SK-N-SH treated with all-trans-retinoic acid at 6 μM for 48 hours (cell line): ENCODE results near the gene CDC23.

Experiments used
- ATAC-seq: fragments of 200-7000 bp; cut with Tn5 transposase; 3 replicates; pipeline ENCODE4 v1.9.1; 2020; ENCODE audit warnings: mild to moderate bottlenecking, moderate library complexity
- ARNTL ChIP-seq: fragments of 450-650 bp; formaldehyde crosslinking; IDR thresholded peaks from 2 replicates; pipeline ENCODE4 v1.5.0; 2020; ENCODE audit warnings: low read depth, mild to moderate bottlenecking, moderate library complexity, borderline replicate concordance
- BACH2 ChIP-seq: fragments of 250-450 bp; sonication (Bioruptor Pico); IDR thresholded peaks from 2 replicates; pipeline ENCODE4 v1.9.0; 2021; ENCODE audit warnings: mild to moderate bottlenecking, borderline replicate concordance
- CSDC2 ChIP-seq: fragments of 250-450 bp; sonication (Bioruptor Pico); IDR thresholded peaks from 2 replicates; pipeline ENCODE4 v1.5.0; 2020; ENCODE audit warnings: mild to moderate bottlenecking, moderate library complexity
- ESRRG ChIP-seq: fragments of 250-450 bp; sonication (Bioruptor Pico); IDR thresholded peaks from 2 replicates; pipeline ENCODE4 v1.6.1; 2021; ENCODE audit warnings: mild to moderate bottlenecking
- GLIS3 ChIP-seq: fragments of 250-450 bp; sonication (Bioruptor Pico); IDR thresholded peaks from 2 replicates; pipeline ENCODE4 v1.5.0; 2020; ENCODE audit warnings: mild to moderate bottlenecking, moderate library complexity
- OSR1 ChIP-seq: fragments of 250-450 bp; sonication (Bioruptor Pico); IDR thresholded peaks from 2 replicates; pipeline ENCODE4 v1.8.0; 2022; ENCODE audit warnings: moderate library complexity, mild to moderate bottlenecking, inconsistent platforms
- PPARA ChIP-seq: fragments of 250-450 bp; sonication (Bioruptor Pico); IDR thresholded peaks from 2 replicates; pipeline ENCODE4 v1.5.0; 2020; ENCODE audit warnings: mild to moderate bottlenecking, borderline replicate concordance
- RARB ChIP-seq: fragments of 250-450 bp; sonication (Bioruptor Pico); IDR thresholded peaks from 2 replicates; pipeline ENCODE4 v1.8.0; 2021; ENCODE audit warnings: mild to moderate bottlenecking, moderate library complexity
- TCF4 ChIP-seq: fragments of 250-450 bp; sonication (Bioruptor Pico); IDR thresholded peaks from 2 replicates; pipeline ENCODE4 v1.8.0; 2021; ENCODE audit warnings: mild to moderate bottlenecking, moderate library complexity, borderline replicate concordance
- ZC3H10 ChIP-seq: fragments of 250-450 bp; sonication (Bioruptor Pico); IDR thresholded peaks from 2 replicates; pipeline ENCODE4 v1.5.1; 2021; ENCODE audit warnings: mild to moderate bottlenecking, moderate library complexity
- ZFP3 ChIP-seq: fragments of 250-450 bp; sonication (Bioruptor Pico); IDR thresholded peaks from 2 replicates; pipeline ENCODE4 v1.5.0; 2020; ENCODE audit warnings: mild to moderate bottlenecking, moderate library complexity
- ZFP30 ChIP-seq: fragments of 450-650 bp; formaldehyde crosslinking; IDR thresholded peaks from 2 replicates; pipeline ENCODE4 v1.5.0; 2022; ENCODE audit warnings: mild to moderate bottlenecking, moderate library complexity
- ZNF565 ChIP-seq: fragments of 450-650 bp; formaldehyde crosslinking; conservative IDR thresholded peaks from 2 replicates; pipeline ENCODE4 v1.5.0; 2020; ENCODE audit warnings: low read depth, mild to moderate bottlenecking, moderate library complexity
- ZNF70 ChIP-seq: fragments of 450-650 bp; formaldehyde crosslinking; IDR thresholded peaks from 2 replicates; pipeline ENCODE4 v1.5.0; 2020; ENCODE audit warnings: mild to moderate bottlenecking, moderate library complexity
- ZNF8 ChIP-seq: fragments of 450-650 bp; formaldehyde crosslinking; IDR thresholded peaks from 2 replicates; pipeline ENCODE4 v1.5.0; 2020; ENCODE audit warnings: mild to moderate bottlenecking, moderate library complexity
- TF ChIP-seq, protein P1 (sequence below): fragments of 250-450 bp; sonication (Bioruptor Pico); IDR thresholded peaks from 2 replicates; pipeline ENCODE4 v1.8.0; 2021; ENCODE audit warnings: low read depth, mild to moderate bottlenecking, moderate library complexity, borderline replicate concordance
- TF ChIP-seq, protein P2 (sequence below): fragments of 250-450 bp; sonication (Bioruptor Pico); IDR thresholded peaks from 2 replicates; pipeline ENCODE4 v1.5.1; 2021; ENCODE audit warnings: mild to moderate bottlenecking, moderate library complexity
- TF ChIP-seq, protein P3 (sequence below): fragments of 250-450 bp; sonication (Bioruptor Pico); IDR thresholded peaks from 2 replicates; pipeline ENCODE4 v1.5.1; 2020; ENCODE audit warnings: low read depth, mild to moderate bottlenecking, moderate library complexity
- TF ChIP-seq, protein P4 (sequence below): fragments of 250-450 bp; sonication (Bioruptor Pico); IDR thresholded peaks from 2 replicates; pipeline ENCODE4 v1.5.0; 2020; ENCODE audit warnings: mild to moderate bottlenecking, moderate library complexity
- TF ChIP-seq, protein P5 (sequence below): fragments of 250-450 bp; sonication (Bioruptor Pico); IDR thresholded peaks from 2 replicates; pipeline ENCODE4 v1.8.0; 2020; ENCODE audit warnings: mild to moderate bottlenecking, moderate library complexity, borderline replicate concordance

The CDC23 gene

DNA sequence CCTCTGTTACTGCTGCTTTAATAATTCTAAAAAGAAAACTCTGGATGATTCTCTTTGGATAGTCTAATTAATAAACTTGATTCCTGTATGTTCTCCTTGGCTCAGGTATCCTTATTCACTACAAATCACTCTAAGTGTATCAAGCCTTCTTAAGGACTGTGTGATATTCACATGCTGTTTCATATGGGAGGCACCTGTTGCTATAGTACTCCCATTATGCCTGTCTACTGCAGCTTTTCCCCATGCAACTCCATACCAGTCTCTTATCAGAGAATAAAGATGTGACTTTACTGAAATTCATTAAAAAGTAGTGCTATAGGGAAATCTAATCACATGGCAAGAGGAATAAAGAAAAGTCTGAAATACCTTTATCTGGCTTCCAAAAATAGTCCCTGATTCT, 49.4 kb downstream of the CDC23 start:
- no peak for ATAC-seq
- no peak for TF ChIP-seq ZNF8 (CRISPR knock-in tag)
- TF ChIP-seq PPARA (CRISPR knock-in tag): no peak
- no peak for TF ChIP-seq TCF4 (CRISPR knock-in tag)
- no peak for TF ChIP-seq GLIS3 (CRISPR knock-in tag)
- TF ChIP-seq BACH2 (CRISPR knock-in tag): no peak
- TF ChIP-seq, protein P1, sequence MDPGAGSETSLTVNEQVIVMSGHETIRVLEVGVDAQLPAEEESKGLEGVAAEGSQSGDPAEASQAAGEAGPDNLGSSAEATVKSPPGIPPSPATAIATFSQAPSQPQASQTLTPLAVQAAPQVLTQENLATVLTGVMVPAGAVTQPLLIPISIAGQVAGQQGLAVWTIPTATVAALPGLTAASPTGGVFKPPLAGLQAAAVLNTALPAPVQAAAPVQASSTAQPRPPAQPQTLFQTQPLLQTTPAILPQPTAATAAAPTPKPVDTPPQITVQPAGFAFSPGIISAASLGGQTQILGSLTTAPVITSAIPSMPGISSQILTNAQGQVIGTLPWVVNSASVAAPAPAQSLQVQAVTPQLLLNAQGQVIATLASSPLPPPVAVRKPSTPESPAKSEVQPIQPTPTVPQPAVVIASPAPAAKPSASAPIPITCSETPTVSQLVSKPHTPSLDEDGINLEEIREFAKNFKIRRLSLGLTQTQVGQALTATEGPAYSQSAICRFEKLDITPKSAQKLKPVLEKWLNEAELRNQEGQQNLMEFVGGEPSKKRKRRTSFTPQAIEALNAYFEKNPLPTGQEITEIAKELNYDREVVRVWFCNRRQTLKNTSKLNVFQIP (CRISPR knock-in tag): no peak

DNA sequence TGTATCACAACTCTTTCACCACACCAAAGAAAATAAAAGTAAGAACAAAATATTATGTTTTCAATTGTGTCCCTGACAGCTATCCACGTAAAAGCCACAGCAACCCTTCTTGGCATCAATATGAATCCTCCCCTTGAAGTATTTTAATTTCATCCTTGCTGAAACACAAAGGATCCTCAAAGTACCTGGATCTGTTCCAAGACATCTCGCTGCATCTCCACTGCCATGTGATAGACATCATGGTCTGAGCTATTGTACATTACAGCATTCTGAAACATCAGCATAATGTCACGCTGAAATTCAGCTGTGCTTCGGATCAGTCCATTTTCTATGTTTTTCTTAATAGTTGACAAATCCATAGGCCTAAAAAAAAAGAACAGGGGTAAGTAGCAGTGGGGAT, 52.4 kb downstream of the CDC23 start:
- no peak for TF ChIP-seq CSDC2
- no peak for TF ChIP-seq ZC3H10
- no peak for TF ChIP-seq ZNF8 (CRISPR knock-in tag)
- TF ChIP-seq PPARA (CRISPR knock-in tag): no peak
- TF ChIP-seq, protein P2, sequence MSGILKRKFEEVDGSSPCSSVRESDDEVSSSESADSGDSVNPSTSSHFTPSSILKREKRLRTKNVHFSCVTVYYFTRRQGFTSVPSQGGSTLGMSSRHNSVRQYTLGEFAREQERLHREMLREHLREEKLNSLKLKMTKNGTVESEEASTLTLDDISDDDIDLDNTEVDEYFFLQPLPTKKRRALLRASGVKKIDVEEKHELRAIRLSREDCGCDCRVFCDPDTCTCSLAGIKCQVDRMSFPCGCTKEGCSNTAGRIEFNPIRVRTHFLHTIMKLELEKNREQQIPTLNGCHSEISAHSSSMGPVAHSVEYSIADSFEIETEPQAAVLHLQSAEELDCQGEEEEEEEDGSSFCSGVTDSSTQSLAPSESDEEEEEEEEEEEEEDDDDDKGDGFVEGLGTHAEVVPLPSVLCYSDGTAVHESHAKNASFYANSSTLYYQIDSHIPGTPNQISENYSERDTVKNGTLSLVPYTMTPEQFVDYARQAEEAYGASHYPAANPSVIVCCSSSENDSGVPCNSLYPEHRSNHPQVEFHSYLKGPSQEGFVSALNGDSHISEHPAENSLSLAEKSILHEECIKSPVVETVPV (CRISPR knock-in tag): no peak
- no peak for TF ChIP-seq ZFP30 (CRISPR knock-in tag)
- no peak for TF ChIP-seq RARB (CRISPR knock-in tag)
- no peak for TF ChIP-seq ZNF70 (CRISPR knock-in tag)
- TF ChIP-seq ZFP3 (CRISPR knock-in tag): no peak
- TF ChIP-seq, protein P3, sequence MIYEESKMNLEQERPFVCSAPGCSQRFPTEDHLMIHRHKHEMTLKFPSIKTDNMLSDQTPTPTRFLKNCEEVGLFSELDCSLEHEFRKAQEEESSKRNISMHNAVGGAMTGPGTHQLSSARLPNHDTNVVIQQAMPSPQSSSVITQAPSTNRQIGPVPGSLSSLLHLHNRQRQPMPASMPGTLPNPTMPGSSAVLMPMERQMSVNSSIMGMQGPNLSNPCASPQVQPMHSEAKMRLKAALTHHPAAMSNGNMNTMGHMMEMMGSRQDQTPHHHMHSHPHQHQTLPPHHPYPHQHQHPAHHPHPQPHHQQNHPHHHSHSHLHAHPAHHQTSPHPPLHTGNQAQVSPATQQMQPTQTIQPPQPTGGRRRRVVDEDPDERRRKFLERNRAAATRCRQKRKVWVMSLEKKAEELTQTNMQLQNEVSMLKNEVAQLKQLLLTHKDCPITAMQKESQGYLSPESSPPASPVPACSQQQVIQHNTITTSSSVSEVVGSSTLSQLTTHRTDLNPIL: no peak
- TF ChIP-seq, protein P1 (CRISPR knock-in tag): no peak
- no peak for TF ChIP-seq TCF4 (CRISPR knock-in tag)
- no peak for TF ChIP-seq BACH2 (CRISPR knock-in tag)
- TF ChIP-seq, protein P4, sequence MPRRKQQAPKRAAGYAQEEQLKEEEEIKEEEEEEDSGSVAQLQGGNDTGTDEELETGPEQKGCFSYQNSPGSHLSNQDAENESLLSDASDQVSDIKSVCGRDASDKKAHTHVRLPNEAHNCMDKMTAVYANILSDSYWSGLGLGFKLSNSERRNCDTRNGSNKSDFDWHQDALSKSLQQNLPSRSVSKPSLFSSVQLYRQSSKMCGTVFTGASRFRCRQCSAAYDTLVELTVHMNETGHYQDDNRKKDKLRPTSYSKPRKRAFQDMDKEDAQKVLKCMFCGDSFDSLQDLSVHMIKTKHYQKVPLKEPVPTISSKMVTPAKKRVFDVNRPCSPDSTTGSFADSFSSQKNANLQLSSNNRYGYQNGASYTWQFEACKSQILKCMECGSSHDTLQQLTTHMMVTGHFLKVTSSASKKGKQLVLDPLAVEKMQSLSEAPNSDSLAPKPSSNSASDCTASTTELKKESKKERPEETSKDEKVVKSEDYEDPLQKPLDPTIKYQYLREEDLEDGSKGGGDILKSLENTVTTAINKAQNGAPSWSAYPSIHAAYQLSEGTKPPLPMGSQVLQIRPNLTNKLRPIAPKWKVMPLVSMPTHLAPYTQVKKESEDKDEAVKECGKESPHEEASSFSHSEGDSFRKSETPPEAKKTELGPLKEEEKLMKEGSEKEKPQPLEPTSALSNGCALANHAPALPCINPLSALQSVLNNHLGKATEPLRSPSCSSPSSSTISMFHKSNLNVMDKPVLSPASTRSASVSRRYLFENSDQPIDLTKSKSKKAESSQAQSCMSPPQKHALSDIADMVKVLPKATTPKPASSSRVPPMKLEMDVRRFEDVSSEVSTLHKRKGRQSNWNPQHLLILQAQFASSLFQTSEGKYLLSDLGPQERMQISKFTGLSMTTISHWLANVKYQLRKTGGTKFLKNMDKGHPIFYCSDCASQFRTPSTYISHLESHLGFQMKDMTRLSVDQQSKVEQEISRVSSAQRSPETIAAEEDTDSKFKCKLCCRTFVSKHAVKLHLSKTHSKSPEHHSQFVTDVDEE: no peak
- TF ChIP-seq ESRRG (CRISPR knock-in tag): no peak
- TF ChIP-seq GLIS3 (CRISPR knock-in tag): no peak
- TF ChIP-seq OSR1 (CRISPR knock-in tag): no peak
- TF ChIP-seq ARNTL (CRISPR knock-in tag): no peak
- TF ChIP-seq, protein P5, sequence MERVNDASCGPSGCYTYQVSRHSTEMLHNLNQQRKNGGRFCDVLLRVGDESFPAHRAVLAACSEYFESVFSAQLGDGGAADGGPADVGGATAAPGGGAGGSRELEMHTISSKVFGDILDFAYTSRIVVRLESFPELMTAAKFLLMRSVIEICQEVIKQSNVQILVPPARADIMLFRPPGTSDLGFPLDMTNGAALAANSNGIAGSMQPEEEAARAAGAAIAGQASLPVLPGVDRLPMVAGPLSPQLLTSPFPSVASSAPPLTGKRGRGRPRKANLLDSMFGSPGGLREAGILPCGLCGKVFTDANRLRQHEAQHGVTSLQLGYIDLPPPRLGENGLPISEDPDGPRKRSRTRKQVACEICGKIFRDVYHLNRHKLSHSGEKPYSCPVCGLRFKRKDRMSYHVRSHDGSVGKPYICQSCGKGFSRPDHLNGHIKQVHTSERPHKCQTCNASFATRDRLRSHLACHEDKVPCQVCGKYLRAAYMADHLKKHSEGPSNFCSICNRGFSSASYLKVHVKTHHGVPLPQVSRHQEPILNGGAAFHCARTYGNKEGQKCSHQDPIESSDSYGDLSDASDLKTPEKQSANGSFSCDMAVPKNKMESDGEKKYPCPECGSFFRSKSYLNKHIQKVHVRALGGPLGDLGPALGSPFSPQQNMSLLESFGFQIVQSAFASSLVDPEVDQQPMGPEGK: no peak
- ATAC-seq: no peak

DNA sequence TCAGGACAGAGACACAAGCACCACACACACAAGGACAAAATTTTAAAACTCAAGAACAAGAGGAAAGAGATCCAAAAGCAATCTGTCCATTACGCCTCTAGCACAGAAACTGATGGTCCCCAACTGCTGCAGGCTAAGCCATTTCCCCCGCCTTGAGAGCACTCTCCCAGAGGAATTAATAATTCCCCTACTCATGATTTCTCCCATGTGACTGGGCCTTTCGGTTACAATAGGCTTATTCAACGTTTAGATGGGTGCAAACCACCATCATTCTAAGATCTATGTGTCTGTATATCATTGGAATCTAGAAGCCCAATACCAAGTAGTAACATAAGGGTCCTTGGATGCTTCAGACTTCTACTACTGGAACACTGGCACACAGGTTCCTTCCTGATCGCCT, 53.5 kb downstream of the CDC23 start:
- ATAC-seq: no peak
- TF ChIP-seq, protein P1 (CRISPR knock-in tag): no peak
- TF ChIP-seq RARB (CRISPR knock-in tag): no peak
- TF ChIP-seq ZC3H10: no peak
- TF ChIP-seq ZFP3 (CRISPR knock-in tag): no peak
- no peak for TF ChIP-seq TCF4 (CRISPR knock-in tag)
- no peak for TF ChIP-seq ZNF565 (CRISPR knock-in tag)
- TF ChIP-seq CSDC2: no peak
- TF ChIP-seq, protein P2 (CRISPR knock-in tag): no peak
- no peak for TF ChIP-seq GLIS3 (CRISPR knock-in tag)
